ENCODE measurements around the gene PDE6A.
"Not testable (repeated sequence)": the region's sequence is repeated elsewhere in the genome, so short reads cannot be mapped to it uniquely, and the experiment has no call there.

PDE6A gene

DNA sequence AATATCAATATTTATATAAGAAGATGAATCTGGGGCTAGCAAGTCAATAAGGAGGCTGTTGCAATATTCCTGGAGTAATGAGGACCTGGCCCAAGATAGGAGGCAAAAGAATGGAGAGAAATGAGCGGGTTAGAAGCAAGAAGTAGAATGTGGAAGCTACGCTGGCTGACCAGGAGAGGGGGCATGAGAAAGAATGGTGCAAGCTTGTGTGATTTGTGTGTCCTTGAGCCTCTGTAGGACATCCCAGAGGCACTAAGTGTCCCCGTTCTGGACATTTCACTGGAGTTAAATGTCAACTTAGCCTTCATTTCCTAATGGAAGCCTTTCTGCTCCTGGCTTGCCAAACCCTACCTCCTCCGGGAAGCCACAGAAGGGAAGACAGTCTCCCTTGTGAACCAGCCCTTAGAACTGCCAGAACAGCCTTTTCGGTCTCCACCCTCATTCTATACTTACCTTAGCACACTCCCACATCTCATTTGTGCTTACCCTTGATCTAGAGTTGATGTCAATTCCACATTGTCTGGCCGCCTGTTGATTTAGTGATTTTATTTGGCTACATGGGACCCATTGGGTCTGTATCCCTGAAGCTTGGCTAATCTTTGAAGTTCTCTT, 6.7 kb upstream of the PDE6A start:
- no peak for DNase-seq (ENCODE audit: low read depth)

DNA sequence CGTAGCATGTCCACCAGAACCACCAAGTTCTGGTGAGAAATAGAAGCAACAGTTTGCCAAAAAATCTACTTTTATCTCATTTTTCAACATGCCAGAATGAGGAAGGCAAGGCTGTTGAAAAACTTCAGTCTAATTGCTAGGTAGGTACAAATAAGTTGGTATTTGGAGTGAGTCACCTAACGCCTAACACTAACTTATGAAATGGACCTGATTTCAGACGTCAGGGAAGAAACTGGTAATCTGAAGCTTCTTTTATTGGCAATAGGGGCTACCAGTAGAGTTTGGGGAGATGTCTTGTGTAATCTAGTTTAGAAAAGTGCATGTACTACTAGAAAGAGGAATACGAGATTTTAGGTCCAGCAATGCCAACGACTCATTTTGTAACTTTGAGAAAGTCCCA, 4.4 kb upstream of the PDE6A start:
- DNase-seq (ENCODE audit: low read depth) = no peak

DNA sequence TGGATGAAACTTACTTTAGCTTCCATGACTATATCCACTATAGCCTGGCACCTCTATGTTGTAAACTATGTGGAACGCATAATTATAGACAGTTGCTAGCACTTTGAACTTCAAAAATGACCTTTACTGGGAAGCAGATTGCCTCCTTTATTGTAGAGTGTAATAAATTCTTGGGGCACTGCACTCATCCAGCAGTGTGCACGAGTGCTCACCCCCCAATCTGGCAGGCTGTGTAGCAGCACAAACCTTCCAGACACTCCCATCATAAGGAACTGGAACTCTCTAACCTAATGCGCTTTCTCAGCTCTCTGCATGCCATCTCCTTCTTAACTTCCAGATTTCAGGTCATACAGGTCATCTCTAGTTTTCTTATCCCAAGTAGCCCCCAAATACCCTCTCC, 1.5 kb upstream of the PDE6A start:
- DNase-seq (ENCODE audit: low read depth) = no peak

DNA sequence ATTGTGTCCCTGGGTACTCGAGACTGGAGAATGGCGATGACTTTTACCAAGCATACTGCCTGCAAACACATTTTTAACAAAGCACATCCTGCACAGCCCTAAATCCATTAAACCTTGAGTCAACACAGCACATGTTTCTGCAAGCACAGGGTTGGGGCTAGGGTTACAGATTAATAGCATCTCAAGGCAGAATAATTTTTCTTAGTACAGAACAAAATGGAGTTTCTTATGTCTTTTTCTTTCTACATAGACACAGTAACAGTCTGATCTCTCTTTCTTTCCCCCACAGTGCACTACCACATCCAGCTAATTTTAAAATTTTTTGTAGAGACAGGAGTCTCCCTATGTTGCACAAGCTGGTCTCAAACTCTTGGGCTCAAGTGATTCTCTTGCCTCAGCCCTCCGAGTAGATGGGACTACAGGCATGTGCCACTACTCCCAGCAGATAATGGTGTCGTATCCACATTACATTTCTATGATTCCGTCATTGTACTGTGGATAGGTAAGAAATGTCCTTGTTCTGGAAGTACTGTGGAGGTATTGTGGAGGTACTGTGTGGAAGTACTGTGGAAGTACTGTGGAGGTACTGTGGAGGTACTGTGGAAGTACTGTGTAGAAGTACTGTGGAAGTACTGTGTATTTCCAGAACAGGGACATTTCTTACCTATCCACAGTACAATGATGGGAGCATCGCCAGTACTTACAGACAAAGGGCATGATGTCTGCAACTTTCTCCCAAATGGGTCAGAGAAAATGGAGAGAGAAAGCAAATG, 1.2 kb downstream of the PDE6A start:
- DNase-seq (ENCODE audit: low read depth) = not testable (repeated sequence)

DNA sequence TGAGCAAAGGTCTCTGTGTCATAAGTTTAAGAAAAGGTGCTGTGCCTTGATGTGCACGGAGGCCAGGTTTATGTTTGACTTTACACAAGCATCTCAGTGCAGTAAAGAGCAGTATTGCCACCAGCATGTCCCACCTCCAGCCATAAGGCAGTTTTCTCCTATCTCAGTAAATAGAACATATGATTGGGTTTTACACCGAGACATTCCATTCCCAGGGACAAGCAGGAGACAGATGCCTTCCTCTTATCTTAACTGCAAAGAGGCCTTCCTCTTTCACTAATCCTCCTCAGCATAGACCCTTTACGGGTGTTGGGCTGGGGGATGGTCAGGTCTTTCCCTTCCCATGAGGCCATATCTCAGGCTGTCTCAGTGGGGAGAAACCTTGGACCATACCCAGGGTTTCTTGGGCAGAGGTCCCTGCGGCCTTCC, 1.8 kb downstream of the PDE6A start:
- DNase-seq (ENCODE audit: low read depth) = not testable (repeated sequence)

DNA sequence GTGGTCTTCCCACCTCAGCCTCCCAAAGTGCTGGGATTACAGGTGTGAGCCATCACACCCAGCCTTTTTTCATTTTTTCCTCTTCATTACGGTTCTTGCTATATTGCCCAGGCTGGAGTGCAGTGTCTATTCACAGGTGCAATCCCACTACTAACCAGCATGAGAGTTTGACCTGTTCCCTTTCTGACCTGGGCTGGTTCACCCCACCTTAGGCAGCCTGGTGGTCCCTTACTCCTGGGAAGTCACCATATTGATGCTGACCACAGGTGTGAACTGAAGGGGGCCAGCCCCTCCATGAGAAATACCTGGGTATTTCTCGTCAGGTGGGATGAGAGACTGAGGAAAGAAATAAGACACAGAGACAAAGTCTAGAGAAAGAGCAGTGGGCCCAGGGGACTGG, 2.4 kb downstream of the PDE6A start:
- no peak for DNase-seq (ENCODE audit: low read depth)

DNA sequence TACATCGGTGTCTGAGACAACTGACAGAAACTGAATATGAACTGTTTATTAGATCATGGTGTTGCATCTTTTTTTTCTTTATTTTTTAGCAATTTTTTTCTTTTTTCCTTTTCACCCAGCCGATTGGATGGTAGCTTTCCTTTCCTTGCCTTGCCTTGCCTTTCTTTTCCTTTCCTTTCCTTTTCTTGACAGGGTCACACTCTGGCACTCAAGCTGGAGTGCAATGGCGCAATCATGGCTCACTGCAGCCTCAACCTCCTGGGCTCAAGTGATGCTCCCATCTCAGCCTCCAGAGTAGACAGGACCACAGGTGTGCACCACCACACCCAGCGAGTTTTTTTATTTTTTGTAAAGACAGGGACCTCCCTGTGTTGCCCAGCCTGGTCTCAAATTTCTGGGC, 2.8 kb downstream of the PDE6A start:
- no peak for DNase-seq (ENCODE audit: low read depth)

DNA sequence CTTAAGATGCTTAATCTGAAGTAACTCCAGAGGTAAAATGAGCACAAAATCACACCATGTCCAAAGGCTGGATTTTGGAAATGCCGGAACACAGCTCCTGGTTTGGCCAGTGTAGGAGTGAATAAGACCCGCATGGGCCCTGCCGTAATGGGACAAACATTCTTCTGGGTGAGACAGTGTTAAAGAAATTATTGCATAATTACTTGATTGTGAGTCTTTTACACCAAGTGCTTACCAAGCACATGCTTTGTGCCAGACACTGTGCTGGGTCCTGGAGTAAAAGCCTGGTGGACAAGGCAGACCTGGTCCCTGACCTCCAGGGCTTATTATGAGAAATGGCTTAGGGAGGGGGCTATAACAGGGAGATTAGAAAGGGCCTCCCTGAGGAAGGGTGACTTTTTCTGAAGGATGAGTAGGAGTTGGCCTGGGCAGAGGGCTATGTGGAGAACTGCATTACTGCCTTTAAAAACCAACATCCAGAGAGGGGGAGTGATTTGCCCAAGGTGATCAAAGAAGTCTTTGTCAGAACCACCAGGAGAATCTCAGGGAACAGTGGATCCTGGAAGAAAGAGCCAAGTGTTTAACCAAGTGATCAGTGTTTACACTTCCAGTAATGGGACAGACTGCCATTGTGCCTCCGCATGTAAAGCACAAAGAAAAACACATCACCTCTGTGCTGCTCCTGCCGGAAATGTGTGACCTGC, 3.5 kb downstream of the PDE6A start:
- DNase-seq (ENCODE audit: low read depth) = no peak

DNA sequence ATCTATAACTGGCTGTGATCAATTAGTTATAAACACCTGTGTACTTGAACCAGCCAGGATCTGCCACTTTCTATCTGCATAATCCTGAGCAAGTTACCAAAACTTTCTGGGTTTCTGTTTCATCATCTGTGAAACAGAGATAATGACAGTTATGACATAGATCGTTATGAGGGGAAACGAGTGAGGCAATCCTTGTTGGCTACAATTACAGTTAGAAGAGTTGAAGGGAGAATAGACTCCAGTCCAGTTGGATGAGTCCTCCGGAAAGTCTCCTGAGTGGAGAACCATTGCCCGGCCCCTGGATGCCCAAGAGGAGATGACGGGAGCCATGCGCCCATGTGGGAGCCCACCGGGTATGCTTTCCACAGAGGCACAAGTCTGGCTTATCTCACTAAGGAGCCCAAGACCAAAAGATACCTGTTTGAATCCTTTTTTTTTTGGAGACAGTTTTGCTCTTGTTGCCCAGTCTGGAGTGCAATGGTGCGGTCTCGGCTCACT, 4.5 kb downstream of the PDE6A start:
- DNase-seq (ENCODE audit: low read depth) = no peak

DNA sequence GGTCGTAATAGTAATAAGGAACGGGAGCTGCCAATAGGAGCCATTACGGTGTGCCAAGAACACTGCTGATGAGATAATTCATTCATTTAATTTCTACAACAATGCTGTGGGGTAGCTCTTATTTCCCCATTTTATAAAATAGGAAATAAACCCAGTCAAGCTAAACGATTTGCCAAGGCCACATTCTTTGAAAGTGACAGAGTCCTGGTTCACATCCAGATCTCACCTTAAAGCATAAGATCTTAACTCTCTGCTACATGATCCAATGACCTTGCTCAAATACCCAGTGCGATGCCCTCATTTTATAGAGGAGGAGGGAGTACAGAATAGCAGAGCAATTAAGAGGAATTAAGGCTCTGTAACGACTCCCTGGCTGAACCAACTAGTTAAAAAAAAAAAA, 5.0 kb downstream of the PDE6A start:
- no peak for DNase-seq (ENCODE audit: low read depth)

DNA sequence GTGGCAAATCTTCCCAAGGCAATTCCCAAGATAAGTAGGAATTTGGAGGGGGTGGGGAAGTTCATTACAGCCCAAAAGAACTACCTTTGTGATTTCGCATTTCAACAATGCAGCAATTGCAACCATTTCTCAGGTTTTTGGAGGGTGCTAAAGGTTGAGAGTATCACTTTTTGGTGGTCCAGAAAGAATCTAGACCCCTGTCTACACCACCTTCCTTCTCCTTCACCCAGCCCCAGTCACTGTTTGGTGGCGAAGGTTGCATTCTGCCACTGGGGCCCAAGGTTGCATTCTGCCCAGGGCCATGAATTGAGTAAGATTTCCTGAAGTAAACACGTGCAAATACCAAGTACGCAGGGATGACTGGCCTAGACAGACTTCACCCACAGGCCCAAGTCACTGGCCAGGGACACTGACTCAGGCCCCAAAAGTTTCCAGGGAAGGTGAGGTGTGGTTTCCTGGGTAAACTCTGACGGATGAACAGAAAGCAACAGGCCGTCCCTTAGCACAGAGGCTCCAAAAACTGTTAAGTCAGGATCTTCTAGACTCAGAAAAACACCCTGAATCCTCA, 5.7 kb downstream of the PDE6A start:
- DNase-seq (ENCODE audit: low read depth) = no peak

DNA sequence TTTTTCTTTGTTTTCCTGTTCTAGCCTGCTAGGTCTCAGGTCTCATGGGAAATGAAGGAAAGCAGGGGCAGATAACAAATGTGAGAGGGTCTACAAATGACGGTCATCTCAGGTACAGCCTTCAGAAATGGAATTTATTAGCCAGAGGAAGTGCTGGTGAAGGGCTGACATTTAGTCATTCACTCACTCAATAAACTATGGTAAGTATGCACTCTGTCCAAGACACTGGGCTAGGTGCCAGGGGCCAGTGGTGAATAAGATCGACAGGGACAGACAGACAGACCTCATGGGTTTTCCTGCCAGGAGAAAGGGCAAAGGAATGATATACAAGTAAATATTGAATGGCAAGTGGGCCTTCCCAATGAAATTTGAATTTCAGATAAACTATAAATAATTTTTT, 6.3 kb downstream of the PDE6A start:
- no peak for DNase-seq (ENCODE audit: low read depth)

DNA sequence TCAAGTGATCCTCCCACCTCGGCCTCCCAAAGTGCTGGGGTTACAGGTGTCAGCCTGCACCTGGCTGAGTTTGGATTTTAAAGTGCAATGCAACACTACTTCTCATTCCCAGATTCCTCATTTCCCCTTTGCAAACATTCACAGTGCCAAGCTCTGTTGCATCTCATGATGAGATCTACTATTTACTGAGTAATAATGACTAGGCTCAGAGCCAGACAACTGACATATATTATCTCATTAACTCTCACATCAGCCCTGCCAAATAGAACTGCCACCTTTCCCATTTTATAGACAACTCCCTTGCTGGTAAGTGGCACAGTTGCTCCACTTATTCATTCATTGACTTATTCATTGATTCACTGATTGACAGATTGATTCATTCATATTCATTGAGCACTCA, 7.0 kb downstream of the PDE6A start:
- DNase-seq (ENCODE audit: low read depth) = no peak

DNA sequence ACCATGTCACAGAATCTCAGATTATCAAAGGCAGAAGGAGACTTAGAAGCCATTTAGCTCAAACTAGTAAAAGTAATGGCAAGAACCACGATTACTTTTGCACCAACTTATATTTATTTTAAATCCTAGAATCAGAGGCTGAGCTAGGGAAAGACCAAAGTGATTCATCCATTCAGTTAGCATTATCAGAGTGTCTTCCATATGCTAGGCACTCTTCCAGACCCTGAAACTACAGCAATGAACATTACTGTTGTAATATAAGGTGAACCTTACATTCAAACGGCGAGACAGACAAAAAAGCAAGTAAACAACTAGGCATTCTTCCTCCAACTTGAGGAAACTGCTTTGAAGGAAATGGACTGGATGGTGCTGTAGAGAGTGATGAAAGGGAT, 7.9 kb downstream of the PDE6A start:
- DNase-seq (ENCODE audit: low read depth) = no peak

DNA sequence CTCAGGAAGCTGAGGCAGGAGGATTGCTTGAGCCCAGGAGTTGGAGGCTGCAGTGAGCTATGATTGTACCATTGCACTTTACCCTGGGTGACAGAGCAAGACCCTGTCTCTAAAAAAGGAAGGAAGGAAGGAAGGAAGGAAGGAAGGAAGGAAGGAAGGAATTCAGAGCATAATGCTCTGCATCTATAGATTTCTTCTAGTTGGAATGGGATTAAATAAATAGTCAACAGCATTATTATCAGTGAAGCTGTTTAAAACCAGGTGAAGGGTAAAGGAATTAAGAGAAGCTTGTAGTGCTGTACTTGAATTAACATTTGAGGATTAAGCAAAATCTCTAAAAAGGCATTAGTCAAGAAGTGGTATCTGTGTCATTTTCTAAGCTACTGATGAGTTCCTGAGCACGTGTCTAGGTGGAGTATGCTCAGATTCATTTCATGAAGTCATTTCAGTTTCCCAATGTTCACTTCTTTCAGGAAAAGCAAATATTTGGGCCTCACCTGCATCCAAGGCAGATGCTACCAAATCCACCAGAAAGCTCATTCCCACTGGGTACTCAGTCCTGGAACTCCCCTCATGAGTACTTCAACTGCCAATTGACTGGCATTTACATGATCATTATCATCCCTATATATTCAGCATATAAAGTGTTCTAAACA, 8.4 kb downstream of the PDE6A start:
- DNase-seq (ENCODE audit: low read depth) = no peak

DNA sequence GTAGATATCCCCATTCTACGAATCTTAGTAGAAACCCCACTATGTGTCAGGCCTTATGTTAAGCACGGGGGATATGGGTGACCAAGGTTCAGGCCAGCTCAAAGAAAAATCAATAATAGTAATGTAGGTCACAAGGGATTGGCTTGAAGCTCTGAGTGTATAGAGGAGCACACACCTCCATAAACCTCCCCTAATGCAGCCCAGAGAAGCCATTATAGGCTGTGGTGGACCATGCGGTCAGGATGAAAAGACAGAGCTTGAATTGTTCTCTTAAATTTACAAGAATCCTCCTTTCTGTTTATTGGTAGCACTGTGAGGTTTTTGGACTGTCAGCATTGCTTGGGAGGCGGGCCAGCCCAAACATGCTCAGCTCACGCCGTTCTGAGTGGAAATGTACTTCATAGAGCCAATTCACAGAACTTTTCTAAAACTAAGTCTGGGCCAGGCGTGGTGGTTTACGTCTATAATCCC, 9.1 kb downstream of the PDE6A start:
- DNase-seq (ENCODE audit: low read depth) = no peak

DNA sequence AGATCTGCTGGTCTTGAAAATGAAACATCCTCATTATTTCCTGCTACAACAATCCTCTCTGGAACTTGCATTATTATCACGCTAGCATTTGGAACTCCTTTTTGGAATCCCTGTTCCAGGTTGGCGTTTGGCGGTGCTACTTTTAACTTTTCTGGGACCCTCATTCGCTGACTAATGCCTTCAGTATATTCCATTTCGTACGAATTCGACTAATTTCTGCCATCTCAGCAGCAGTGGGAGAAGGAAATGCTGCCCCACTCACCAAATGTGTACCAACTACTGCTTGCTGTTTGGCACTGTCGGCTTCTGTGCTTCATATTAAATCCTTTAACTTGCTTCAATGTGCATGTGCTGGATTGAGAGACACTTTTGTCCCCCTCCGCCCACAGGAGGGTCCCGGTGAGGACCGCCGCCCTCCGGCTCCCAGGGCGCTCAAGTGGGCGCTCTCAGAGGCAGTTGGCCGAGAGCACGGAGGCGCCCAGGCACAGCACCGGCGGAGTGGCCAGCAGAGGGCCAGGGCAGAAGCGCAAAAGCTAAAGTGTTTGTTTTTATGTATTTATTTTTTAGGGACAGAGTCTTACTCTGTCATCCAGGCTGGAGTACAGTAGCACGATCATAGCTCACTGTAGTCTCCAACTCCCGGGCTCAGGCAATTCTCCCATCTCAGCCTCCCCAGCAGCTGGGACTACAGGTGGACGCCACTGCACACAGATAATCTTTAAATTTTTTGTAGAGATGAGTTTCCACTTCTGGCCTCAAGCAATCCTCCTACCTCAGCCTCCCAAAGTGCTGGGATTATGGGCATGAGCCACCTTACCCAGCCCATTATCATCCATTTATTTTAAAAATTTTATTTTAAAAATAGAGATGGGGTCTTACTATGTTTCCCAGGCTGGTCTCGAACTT, 11.9 kb downstream of the PDE6A start:
- no peak for DNase-seq (ENCODE audit: low read depth)

DNA sequence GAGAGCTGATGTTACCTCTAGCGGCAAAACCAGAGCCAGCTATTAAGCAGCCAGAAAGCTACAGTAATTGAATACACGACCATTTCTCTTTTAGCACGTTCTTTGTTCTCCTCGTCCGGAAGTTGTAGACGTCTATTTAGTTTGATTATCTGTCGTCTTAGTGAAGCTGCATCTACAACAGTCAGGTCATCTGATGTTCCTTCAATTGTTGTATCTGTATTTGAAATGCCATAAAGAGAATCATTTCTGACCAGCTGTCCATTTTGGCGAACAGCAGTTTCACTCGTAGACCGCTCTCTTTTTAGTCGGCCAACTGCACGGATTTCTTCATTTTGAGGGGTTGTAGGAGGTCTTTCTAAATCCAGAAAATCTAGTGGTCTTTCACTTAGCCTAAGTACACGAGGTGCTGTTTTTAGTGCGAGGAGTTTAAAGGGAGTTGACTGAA, 12.6 kb downstream of the PDE6A start:
- no peak for DNase-seq (ENCODE audit: low read depth)

DNA sequence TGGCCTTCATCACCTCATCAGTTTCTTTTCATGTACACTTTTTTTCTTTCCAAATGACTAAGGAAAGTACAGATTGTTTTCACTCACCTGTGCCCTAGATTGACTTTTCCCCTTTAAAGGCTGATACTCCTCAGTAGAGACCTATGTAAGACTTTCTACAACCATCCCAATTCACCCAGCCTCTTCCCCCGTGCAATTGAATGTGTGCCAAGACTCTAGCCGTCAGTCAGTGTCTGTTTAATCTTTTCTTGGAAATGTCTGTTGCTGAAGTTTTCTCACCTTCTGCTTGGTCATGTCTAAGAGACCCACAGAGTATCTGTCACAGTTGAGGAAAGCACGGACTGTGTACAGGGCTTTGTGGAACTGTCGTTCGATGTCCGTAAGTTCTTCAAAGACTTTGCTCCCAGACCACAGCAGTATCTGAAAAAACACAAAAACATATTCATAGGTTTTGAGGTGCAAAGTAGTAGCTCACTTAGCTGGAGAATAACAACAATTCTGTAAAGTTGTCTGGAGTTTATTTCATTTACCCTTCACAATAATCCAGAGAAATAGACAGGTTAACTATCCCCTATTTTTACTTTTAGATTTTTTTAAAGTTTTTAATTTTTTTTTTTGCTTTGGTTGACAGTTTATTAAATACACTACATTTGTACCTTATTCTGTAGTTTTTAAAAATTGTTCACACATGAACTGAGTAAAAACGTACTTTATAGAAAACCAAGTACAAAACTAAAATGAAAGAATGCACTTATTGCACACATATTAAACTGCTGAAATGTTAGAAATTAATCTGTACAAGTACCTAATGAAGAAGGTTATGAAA, 13.6 kb downstream of the PDE6A start:
- no peak for DNase-seq (ENCODE audit: low read depth)

Measured in activated T-cell treated with anti-CD3 and anti-CD28 coated beads for 24 hours (primary cell).